ENCODE measurements around the gene ZNF630. TPM values are rescaled to one million over a fixed set of nuclear protein-coding genes. Genes with fewer than 3 reads are reported as not detected.

Gene ZNF630
- total and polyA plus RNA-seq, 2 of the 8 experiments (the other 6 are each of a cell fraction or from before 2014, with no cell fraction given) = 0.67 to 2.2 TPM

DNA sequence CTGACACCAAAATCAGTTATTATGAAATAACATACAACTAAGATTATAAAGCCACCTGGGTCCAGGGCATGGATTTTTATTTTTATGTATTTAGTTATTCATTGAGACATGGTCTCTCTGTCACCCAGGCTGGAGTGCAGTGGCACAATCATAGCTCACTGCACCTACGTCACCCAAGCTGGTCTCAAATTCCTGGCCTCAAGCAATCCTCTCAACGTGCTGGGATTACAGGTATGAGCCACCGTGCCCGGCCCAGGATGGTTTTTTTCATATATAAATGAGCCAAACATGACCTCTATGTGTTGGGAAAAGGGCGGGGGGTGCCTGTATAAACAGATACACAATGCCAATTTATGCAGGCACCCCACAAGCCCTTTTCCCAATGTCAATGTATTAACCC lies 24.6 kb downstream of the ZNF630 start:
- no peak for DNase-seq (ENCODE audit: low read depth in 1 of 2, low spot score in 2 of 2)
- TF ChIP-seq CEBPB (IDR thresholded peaks at IDR 0.05; ENCODE audit: low read depth, low read length) = no peak
- TF ChIP-seq POU5F1 (IDR thresholded peaks at IDR 0.05; ENCODE audit: low read depth, low read length) = no peak
- TF ChIP-seq BRCA1 (IDR thresholded peaks at IDR 0.05; ENCODE audit: low read depth, low read length) = no peak
- TF ChIP-seq POLR2AphosphoS5 (IDR thresholded peaks at IDR 0.05; ENCODE audit: low read depth, low read length) = no peak
- TF ChIP-seq MAFK (IDR thresholded peaks at IDR 0.05; ENCODE audit: low read depth, low read length) = no peak
- no peak for TF ChIP-seq TBP (IDR thresholded peaks at IDR 0.05; ENCODE audit: low read depth, low read length)
- no peak for TF ChIP-seq RXRA (IDR thresholded peaks at IDR 0.05; ENCODE audit: insufficient read depth, low read depth, low read length)
- TF ChIP-seq TEAD4 (IDR thresholded peaks at IDR 0.05; ENCODE audit: low read depth, low read length) = no peak
- no peak for TF ChIP-seq RFX5 (IDR thresholded peaks at IDR 0.05; ENCODE audit: borderline replicate concordance, low read depth, low read length)
- no peak for TF ChIP-seq E2F6 (IDR thresholded peaks at IDR 0.05)
- no peak for TF ChIP-seq ATF3 (IDR thresholded peaks at IDR 0.05; ENCODE audit: insufficient read depth, low read depth, low read length)
- TF ChIP-seq EGR1 (IDR thresholded peaks at IDR 0.05; ENCODE audit: borderline replicate concordance, low read depth, low read length) = no peak
- TF ChIP-seq SP2 (IDR thresholded peaks at IDR 0.05; ENCODE audit: low read length) = no peak
- no peak for TF ChIP-seq CBX8 (IDR thresholded peaks at IDR 0.05; ENCODE audit: borderline replicate concordance, low read depth, low read length)

More for the DNA sequence above, 24.6 kb downstream of the ZNF630 start:
- no peaks in the 10 kb centered on the region for H4K20me1 ChIP-seq (replicated peaks in 1 of 2; ENCODE audit: control insufficient read depth in 1 of 2, insufficient read depth in 2 of 2, low read length in 2 of 2)
- H2BK20ac ChIP-seq (ENCODE audit: low read length) = no peak overlapping the region
- no peaks in the 10 kb centered on the region for H3K4me1 ChIP-seq (replicated peaks in 1 of 4; ENCODE audit: control insufficient read depth in 3 of 4, insufficient read depth in 4 of 4, low read length in 3 of 4)
- no peak overlapping the region for H2AK5ac ChIP-seq (ENCODE audit: low read depth, low read length)
- no peaks in the 10 kb centered on the region for H3K23me2 ChIP-seq (ENCODE audit: low read depth, low read length)
- no peaks in the 10 kb centered on the region for H3K79me2 ChIP-seq (ENCODE audit: control insufficient read depth in 1 of 2, insufficient read depth in 2 of 2, low read length in 2 of 2)
- H3K4ac ChIP-seq (replicated peaks; ENCODE audit: insufficient read length, low read depth, low read length) = no peak overlapping the region
- H3K27ac ChIP-seq (ENCODE audit: low read depth, low read length) = no peak overlapping the region
- no peaks in the 10 kb centered on the region for H3K27me3 ChIP-seq (replicated peaks in 1 of 4; ENCODE audit: control insufficient read depth in 3 of 4, extremely low read depth in 1 of 4, insufficient read depth in 3 of 4, low read length in 3 of 4)
- H3K4me2 ChIP-seq (ENCODE audit: insufficient read depth in 1 of 2, low read depth in 2 of 2, low read length in 2 of 2) = no peak overlapping the region
- no peak overlapping the region for H3K4me3 ChIP-seq (ENCODE audit: extremely low read depth in 1 of 4, insufficient read depth in 2 of 4, low read depth in 3 of 4, low read length in 4 of 4)
- H3K18ac ChIP-seq (ENCODE audit: extremely low read depth, low read length) = no peak overlapping the region
- H2AFZ ChIP-seq (ENCODE audit: low read length) = no peak overlapping the region
- no peak overlapping the region for H2BK5ac ChIP-seq (ENCODE audit: low read depth, low read length)
- H2BK120ac ChIP-seq (replicated peaks; ENCODE audit: low read depth, low read length) = no peak overlapping the region
- H3K36me3 ChIP-seq (ENCODE audit: control insufficient read depth in 2 of 4, insufficient read depth in 4 of 4, low read length in 3 of 4) = no peaks in the 10 kb centered on the region
- no peak overlapping the region for H2BK15ac ChIP-seq (ENCODE audit: low read length)
- H4K91ac ChIP-seq (replicated peaks; ENCODE audit: insufficient read length, low read length) = no peak overlapping the region
- no peaks in the 10 kb centered on the region for H3K79me1 ChIP-seq (ENCODE audit: low read depth, low read length)
- no peaks in the 10 kb centered on the region for H3K9me3 ChIP-seq (ENCODE audit: insufficient read depth in 2 of 2, low read depth in 1 of 2, low read length in 1 of 2)
- WGBS, 2 experiments (ENCODE audit: extremely low coverage in 1 of 2, insufficient coverage in 1 of 2, insufficient read length in 1 of 2, insufficient replicate concordance in 2 of 2, low coverage in 1 of 2, low lambda C conversion rate in 2 of 2, missing lambda C conversion rate in 1 of 2) = 74% methylated on average over 4 of the region's 5 CpGs; no CpG with 5 or more reads in 1 of the 2 experiments
- H3K23ac ChIP-seq (ENCODE audit: insufficient read length) = no peak overlapping the region
- CTCF ChIA-PET (ENCODE audit: partially characterized antibody) = interaction anchor here (0.7 to 1.7 kb wide), 2 partner anchors 20 to 56 kb away, joined by 3 to 5 read pairs; no protein-coding TSS in a partner anchor
- POLR2A ChIA-PET (ENCODE audit: partially characterized antibody) = no interaction called here
- H4K8ac ChIP-seq (ENCODE audit: extremely low read depth, insufficient read depth, low read length) = no peak overlapping the region
- no peak overlapping the region for H4K5ac ChIP-seq (ENCODE audit: insufficient read length, low read depth, low read length)
- H3K9ac ChIP-seq (replicated peaks in 1 of 4; ENCODE audit: extremely low read depth in 1 of 4, low read depth in 3 of 4, low read length in 3 of 4) = no peak overlapping the region
- no peak overlapping the region for H2BK12ac ChIP-seq (ENCODE audit: low read depth, low read length)
- no peak for FAIRE-seq
- H3K14ac ChIP-seq (ENCODE audit: insufficient read length) = no peak overlapping the region
- H3K56ac ChIP-seq (replicated peaks; ENCODE audit: insufficient read length, low read depth, low read length) = no peak overlapping the region

Measured in H1 (cell line).